Suppressor macrophage treated with lipopolysaccharide for 1 hour (primary cell): ENCODE data around the gene AHCYL1.

Experiments
- DNase-seq, 3 donors: peaks; one replicate each; pipeline ENCODE4 v3.0.0-alpha.2; 2020 to 2022

Gene AHCYL1

DNA sequence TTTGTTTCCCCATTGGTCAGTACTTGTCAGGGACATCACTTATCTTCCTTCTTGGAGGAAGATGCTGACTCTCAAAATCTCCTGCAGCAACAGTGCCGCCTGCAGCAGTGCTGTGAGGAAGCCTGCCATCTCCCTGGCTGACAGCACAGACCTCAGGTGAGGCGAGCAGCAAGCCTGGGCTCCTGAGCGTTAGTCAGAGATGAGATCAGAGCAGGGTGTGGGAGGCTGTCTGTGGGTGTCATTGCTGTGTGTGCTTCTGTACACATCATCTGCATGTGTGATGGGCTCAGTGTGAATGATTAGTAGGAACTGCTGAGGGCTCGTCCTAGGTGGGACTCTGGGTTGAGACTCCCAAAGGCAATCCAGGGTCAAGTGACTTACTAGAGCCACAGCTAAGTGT is 56.0 kb downstream of the AHCYL1 start:
- DNase-seq = peak; percentile 53 to 67 (median 55)

DNA sequence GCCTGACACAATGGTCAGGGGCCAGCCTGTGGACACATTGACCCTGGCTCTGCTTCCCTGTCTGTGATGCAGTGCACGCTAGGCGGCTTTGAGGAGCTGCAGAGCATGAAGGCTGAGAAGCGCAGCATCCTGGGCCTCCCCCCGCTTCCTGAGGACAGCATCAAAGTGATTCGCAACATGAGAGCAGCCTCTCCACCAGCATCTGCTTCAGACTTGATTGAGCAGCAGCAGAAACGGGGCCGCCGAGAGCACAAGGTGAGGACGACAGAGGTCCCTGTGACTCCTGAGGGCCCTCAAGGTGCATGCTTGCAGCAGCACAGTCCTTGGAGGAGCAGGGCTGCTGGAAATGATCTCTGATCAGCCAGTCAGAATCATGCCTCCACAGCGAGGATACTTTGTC is 58.5 kb downstream of the AHCYL1 start:
- no peak for DNase-seq

DNA sequence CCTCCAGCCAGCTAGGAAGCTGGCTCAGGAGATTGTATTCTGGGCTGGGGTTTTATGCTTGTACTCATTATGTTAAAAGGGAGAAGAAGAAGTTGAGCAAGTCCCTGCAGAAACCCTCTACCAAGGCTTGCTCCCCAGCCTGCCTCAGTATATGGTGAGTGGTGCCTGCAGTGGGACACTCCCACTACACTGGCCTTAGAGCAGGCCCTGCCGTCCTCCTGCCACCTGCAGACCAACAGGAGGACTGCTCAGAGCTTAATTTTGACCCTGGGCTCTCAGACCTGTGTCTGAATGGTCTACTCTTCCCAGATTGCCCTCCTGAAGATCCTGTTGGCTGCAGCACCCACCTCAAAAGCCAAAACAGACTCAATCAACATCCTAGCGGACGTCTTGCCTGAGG is 62.9 kb downstream of the AHCYL1 start:
- DNase-seq = no peak

DNA sequence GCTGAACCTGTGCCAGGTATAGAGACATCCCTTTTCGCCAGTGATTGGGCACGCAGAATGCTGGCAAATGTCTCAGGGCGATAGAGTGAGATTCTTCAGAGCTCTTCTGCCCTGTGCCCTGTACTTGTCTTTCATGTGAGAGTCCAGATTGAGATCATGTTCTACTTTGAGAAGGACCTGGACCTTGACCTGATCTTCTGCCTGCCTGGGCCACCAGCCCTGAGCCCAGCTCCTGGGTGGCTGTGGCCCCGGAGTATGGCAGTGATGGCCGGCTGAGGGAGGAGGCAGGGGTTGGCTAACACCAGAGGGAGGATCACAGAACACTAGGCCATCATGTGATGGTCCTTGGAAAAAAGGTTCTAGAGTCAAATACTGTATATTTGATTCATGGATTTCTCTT is 63.7 kb downstream of the AHCYL1 start:
- no peak for DNase-seq

DNA sequence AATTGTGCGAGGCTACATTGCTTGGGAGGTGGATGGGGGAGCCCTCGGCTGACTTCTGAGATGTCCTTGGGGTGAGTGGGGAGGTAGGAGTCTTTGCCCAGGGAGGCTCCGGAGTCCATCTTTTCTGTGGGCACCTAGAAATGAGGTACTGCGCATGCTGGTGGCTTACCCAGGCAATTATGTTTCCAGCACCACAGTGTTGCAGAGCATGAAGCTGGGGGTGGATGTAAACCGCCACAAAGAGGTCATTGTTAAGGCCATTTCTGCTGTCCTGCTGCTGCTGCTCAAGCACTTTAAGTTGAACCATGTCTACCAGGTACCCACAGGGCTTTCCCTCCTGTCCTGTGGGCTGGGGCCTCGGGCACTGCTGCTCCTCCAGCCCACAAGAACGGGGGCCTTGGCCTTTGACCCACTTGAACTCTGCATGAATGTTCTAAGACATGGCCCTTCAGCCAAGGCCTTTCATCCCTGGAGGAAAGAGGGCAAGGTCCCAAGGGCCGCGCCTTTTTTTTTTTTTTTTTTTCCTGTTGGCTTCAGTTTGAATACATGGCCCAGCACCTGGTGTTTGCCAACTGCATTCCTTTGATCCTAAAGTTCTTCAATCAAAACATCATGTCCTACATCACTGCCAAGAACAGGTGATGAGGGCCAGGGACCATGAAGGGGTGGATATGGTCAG is 64.5 kb downstream of the AHCYL1 start:
- DNase-seq = no peak

DNA sequence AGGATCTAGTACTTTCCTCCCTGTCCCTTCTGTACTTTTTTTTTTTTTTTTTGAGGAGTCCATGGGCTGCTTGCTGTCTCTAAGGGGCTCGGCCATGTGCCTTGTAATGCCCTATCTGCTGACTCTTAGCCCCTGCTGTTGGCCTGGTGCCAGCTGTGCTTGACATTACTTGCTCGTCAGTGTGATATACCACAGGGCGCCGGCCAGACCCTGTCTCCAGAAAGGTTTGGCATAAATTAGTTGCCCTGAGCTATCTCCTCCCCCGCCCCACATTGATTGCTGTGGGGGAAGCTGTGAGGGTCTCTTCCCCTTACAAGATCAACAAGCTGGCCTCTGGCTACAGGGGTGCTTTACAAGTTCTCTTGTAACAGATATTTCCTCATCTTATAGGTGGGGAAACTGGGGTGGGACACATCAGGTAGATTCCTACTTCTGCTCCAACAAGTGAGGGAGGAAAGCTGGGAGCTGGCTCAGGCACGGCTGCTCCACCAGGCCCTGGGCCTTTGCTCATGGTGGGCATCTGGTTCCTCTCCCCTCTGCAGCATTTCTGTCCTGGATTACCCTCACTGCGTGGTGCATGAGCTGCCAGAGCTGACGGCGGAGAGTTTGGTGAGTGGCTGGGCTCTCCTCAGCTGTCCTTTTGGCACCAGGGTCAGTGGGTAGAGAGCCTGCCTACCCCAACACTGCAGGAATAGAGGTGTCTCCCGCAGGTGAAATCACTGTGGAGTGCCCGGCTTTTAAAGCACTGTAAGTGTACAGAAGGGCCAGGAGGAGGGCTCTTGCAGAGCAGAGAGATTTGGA is 65.4 kb downstream of the AHCYL1 start:
- DNase-seq = no peak

DNA sequence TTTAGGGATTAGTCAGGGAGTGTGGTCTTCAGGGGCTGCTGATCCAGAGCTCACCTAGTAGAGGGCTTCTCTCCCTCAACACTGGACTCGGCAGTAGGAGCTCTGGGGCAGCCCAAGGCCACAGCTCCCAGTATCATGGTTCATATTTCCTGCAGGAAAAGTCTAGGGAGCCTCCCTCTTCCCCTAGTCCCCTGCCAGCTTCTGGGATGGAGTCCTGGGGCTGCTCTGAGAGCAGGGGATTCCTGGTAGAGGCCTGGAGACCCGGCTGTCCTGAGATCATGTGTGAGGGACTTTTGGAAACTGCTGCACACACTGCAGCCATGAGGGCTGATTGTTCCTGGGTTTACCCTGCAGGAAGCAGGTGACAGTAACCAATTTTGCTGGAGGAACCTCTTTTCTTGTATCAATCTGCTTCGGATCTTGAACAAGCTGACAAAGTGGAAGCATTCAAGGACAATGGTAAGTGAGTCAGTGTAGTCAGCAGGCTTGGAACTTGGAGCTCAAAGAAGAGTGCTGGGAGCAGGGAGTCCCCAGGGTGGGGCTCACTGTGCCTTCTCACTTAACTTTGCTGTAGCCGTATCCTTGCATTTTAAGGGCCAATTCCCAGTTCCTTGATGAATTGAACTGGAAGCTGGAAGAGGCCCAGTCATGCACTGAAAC is 66.2 kb downstream of the AHCYL1 start:
- no peak for DNase-seq

DNA sequence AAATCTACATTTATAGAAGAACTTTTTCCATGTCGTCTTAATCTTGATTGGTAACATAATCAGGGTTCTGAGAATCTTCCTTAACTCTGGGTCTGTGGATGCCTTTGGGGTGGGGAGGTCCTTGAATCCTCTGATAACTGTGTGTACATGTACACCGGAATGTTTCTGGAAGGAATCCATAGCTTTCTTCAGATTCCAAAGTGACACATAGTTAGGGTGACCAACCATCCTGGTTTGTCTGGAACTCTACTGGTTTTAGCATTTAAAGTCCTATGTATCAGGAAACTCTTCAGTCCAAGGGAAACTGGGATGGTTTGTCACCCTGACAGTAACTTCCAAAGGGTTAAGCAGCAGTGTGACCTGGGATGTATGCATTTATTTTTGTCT is 66.7 kb downstream of the AHCYL1 start:
- DNase-seq = no peak

DNA sequence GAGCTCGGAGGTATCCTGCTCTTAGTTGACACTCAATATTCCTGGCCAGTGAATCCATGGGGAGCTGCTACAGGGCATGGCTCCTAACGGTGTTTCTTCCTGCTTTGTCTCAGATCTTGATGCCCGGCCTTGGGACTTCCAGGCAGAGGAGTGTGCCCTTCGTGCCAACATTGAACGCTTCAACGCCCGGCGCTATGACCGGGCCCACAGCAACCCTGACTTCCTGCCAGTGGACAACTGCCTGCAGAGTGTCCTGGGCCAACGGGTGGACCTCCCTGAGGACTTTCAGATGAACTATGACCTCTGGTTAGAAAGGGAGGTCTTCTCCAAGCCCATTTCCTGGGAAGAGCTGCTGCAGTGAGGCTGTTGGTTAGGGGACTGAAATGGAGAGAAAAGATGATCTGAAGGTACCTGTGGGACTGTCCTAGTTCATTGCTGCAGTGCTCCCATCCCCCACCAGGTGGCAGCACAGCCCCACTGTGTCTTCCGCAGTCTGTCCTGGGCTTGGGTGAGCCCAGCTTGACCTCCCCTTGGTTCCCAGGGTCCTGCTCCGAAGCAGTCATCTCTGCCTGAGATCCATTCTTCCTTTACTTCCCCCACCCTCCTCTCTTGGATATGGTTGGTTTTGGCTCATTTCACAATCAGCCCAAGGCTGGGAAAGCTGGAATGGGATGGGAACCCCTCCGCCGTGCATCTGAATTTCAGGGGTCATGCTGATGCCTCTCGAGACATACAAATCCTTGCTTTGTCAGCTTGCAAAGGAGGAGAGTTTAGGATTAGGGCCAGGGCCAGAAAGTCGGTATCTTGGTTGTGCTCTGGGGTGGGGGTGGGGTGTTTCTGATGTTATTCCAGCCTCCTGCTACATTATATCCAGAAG is 69.2 kb downstream of the AHCYL1 start:
- peak; percentile 51 to 77 (median 71) for DNase-seq

DNA sequence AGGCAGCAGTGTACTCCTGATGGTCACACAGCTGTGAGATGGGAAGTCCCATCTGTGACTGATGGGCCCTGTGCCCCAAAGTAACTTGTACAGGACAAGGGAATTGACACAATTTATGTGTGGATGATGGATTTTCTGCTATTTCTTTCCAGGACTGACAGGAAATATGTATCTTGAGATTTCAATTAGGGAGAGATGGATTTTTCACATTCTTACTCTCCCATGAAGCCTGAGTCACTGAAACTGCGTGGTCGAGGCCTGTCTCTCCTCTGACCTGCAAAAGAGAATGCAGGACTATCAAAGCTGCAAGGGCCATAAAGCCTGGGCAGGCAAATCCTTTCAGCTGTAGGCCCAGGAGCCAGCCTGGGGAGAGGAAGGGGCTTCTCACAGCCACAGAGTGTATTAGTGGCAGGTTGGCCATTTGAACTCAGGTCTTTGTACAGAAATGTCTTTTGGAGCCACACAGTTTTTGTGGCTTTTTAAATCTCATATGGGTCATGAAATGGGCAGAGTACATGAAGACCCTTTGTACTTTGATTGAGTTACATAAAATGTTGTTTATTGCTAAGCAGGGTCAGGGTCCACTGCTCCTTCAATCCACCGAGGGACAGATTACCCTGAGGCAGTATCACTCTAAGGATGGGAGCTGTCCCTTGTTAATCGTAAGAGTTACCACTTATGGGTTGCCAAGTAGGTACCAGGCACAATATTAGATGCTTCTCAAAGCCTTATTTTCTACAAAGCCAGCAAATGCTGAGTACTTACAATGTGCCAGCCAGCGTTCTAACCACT is 71.1 kb downstream of the AHCYL1 start:
- no peak for DNase-seq

DNA sequence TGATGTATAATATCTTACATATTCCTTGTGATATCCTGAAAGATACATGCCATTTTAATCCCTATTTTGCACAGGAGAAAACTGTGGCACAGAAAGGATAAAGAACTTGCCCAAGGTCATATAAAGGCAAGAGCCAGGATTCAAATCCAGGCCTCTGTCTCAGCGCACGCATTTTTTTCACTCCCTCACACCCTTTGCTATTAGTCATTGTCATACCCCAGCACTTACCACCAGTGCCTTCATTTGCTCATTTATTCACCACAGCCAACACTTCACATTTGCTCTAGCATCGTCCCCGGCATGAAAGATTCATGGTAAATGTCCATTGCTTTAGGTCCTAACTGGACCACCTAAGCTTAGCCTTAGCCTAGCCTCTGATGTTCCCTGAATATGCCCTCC is 71.7 kb downstream of the AHCYL1 start:
- DNase-seq = no peak

DNA sequence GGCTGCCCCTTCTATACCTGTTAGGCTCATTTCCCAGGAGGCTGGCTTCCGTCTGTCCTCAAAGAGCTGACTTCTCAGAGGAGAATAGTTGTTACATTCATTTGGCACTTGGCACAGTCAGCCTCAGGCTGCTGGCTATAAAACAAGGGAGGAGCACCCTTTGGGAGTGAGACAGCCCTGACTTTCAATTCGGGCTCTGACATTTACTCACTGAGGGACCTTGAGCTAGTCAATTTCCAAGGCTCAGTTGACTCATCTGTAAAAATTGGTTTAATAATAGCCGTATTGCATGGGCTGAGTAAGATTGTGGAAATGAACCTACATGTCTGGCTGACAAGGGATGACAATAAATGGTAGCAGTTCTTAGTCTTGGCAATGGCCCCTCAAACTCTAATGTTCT is 72.2 kb downstream of the AHCYL1 start:
- peak in 1 of 3 donors; percentile 14 for DNase-seq

DNA sequence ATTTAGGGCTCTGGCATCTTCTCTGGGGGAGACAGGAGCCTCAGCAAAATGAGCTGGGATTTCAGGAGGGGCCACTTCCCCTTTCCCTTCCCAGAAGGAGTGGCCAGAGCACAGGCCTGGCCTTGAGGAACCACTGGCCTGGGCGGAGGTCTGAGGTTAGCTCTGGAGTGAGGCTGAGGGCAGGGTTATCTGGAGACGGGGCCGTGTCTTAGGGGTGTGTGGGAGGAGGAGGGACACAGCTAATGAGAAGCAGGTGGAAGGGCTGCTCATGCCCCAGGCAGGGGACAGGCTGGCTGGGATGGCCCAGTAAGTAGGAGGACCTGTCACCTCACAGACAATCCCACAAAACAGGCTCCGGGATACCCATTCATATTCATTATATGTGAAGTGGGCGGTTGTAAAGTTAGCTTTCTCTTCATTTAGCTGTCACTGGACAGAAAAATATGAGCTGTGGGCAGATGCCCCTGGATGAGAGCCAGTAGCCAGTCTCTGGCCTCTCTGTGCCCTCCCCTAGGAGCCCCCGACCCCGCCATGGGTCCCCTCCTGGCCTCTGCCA is 73.5 kb downstream of the AHCYL1 start:
- peak; percentile 59 to 77 (median 66) for DNase-seq

DNA sequence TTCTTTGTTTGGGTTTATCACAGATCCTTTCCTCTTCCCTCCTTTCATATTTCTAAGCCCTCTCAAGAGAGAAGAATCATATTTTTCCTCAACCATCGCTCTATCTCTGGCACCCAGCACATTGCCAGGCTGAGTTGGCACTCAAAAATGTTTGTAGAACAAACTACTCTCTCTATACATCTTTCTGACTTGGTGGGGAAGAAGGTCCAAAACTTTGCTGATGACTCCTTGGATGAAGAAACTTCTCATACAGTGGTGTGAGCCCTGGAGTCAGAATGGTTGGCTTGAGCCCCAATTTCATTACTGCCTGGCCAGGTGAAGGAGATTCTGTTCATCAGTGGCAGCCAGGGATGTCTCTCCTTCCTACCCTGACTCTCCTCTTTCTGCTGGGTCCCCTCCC is 74.0 kb downstream of the AHCYL1 start:
- no peak for DNase-seq

DNA sequence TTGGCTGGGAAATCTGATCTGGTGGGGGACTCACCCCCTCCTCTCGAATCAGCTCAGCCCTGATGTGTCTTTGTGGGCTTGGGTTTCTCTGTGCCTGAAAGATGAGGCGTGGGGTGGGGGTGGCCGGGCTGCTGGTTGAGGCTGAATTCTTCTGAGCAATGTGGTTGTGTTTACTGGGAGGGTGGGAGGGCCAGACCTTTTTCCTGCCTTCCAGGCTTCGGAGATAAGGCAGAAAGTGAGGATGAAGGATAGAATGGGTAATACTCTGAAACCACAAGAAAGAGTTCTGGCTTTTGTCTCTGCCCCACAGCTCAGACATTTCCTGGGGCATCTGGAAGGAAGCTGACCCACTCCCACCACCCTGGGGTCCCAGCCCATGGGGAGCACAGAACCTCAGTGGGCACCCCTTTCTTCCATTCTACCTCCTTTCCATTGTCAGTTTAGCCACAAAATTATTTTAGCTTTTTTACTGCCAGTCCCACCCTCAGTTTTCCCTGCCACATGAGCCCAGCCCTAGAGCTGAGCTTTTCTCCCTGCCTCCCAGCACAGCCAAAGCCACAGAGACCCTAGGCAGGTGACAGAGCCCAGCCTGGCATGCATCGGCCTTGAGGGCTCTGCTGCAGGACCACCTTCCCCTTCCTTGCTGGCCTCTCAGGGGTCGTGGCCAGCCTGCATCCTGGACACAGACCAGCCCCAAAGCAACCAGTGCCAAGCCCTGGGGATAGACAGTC is 74.7 kb downstream of the AHCYL1 start:
- DNase-seq = no peak

DNA sequence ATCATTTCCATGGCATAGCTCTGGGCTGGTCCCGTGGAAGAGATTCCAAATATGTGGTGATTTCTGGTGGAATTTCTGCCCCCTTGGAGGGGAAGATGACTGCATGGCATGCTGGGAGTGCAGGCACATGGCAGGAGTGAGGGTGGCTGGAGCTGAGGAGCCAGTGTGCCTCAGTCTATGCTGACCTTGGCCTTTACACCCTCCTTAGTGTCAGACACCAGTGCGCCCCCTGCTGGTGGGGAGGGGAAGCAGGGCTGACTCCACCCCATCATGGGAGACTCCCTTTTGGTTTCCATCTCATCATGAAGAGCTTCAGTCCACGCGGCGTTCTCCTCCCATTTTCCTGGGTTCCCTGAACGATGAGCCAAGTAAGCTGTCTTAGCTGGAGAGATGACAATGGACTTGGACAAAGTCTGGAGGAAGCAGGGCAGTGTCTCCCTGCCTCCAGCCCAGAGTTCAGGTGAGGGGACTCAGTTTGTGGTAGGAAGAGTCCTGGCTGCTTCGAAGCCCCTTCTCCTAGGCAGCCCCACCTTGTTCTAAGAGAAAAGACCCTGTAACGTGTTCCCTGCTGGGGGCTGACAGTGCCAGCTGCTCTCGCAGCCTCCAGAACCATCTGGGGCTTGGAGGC is 75.6 kb downstream of the AHCYL1 start:
- peak; percentile 80 to 91 (median 81) for DNase-seq

DNA sequence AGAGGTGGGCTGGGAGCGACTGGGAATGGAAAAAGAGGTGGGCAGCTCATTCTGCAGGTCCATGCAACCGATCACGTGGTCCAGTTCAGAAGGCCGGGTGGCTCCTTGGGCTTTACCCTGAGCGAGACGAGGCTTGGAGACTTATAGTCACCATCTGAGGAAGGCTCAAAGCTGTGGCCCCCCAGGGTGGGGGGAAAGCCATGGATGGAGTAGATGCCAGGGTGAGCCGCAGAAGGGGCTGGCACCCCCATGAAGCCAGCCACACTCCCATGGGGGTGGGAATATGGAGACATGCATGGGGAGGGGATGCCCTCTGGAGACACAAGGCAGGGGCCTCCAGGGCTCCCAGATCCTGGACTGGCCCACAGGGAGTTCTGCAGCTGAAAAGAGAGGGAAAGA is 76.1 kb downstream of the AHCYL1 start:
- DNase-seq = no peak

DNA sequence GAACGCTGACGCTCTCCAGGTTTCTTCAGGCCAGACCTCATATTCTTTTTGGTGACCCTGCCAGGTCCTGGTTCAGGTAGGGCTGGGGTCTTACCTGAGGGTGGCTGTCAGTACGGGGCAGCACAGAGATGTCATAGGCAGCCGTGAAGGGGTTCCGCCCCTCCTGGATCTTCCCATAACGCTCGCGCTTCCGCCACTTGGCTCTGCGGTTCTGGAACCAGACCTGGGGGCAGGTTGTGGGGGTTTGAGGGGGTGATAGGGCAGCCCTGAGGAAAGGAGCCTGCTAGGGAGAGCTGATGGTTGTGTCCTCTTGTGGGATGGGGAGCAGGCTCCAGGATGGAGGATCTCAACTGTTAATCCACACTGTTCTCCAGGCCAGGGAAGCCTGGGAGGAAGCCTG is 76.8 kb downstream of the AHCYL1 start:
- no peak for DNase-seq

DNA sequence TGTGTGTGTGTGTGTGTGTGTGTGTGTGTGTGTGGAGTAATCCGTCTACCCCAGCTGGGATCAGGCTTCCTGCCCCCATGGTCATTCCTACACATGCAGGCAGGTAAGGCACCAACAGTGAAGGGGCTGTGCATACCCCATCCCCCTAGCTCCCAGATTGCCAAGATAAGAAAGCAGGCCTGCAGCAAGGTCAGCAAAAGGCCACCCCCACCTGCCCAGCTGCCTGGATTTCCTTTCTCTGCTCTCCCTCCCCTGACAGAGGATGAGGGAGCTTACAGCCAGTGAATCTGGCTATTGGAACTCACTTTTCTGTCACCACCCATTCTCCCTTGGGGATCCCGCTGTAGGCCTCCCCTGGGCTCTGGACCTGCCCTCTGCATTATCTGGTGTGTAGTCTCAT is 78.0 kb downstream of the AHCYL1 start:
- DNase-seq = no peak

DNA sequence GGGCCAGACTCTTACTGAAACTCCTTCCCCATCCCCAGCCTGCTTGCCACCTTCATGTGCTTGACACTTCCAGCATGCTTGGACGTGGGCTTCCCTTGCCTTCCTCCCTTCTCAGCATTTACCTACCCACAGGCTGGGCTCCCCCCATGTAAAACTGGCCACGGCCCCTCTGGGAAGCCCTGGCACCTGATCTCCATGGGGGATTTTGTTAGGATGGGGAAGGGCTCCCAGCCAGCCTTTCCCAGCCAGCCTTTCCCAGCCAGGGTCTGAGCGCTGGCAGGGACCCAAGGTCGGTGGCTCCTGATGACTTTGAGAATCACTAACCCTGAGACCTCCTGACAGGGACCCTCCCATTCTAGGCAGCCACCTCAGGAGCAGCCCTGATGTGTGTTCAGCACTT is 79.2 kb downstream of the AHCYL1 start:
- no peak for DNase-seq
